ENCODE data around the gene HDAC10.

- no peak for TF ChIP-seq EZH2 (IDR thresholded peaks at IDR 0.05)
- no peak for TF ChIP-seq POLR2AphosphoS5 (IDR thresholded peaks at IDR 0.05; ENCODE audit: borderline replicate concordance, low read depth, low read length)
These were observed 45.8 kb upstream of the HDAC10 start for GRCh38 chr22:50296658-50297490.
